ENCODE results near the gene INTS7.

Gene INTS7, protein sequence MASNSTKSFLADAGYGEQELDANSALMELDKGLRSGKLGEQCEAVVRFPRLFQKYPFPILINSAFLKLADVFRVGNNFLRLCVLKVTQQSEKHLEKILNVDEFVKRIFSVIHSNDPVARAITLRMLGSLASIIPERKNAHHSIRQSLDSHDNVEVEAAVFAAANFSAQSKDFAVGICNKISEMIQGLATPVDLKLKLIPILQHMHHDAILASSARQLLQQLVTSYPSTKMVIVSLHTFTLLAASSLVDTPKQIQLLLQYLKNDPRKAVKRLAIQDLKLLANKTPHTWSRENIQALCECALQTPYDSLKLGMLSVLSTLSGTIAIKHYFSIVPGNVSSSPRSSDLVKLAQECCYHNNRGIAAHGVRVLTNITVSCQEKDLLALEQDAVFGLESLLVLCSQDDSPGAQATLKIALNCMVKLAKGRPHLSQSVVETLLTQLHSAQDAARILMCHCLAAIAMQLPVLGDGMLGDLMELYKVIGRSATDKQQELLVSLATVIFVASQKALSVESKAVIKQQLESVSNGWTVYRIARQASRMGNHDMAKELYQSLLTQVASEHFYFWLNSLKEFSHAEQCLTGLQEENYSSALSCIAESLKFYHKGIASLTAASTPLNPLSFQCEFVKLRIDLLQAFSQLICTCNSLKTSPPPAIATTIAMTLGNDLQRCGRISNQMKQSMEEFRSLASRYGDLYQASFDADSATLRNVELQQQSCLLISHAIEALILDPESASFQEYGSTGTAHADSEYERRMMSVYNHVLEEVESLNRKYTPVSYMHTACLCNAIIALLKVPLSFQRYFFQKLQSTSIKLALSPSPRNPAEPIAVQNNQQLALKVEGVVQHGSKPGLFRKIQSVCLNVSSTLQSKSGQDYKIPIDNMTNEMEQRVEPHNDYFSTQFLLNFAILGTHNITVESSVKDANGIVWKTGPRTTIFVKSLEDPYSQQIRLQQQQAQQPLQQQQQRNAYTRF

DNA sequence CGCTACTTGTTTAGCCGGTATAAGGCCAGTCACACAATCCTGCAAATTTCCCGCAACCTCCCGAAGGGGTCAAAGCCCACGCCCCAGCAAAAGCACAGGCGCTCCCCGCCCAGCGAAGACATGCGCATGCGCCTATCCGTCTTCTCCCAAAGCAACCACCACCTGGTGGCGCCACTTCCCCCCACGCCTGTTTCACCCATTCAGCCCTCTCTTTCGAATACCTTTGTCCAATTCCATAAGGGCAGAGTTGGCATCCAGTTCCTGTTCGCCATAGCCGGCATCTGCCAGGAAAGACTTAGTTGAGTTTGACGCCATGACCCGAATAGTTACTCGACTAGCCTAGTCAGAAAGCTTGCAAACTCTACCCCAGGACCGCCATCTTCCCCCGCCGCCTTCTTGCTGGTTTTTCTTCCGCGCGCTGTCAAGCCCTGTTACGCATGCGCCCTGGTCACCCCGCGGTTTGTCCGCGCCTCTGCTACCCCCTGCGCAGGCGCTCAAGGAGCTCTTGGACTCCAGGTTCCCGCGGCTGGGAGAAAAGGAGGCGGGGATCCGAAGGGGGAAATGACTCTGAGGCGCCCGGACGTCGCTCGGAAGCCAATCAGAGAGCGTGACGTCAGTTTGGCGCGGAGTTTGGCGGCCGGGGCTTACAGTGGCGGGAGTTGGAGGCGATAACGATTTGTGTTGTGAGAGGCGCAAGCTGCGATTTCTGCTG lies at the start of gene INTS7, which contains the start of gene DTL:
INTS7 (minus strand) TSS at position 435 of the 712 bp plus-strand sequence; CDS start at position 315, 120 bp downstream.
DTL (plus strand) TSS at position 626 of the 712 bp plus-strand sequence. CDS start 143 bp downstream, outside the sequence.
- Histone ChIP-seq H3K9me3 (ENCODE audit: insufficient read depth, low read depth, low read length) (no peaks in the 10 kb centered on the region), H3K4me3 (ENCODE audit: low read length) (peak within 1 kb of the TSS; percentile 99), H3K27me3 (ENCODE audit: insufficient read depth, low read length) (no peaks in the 10 kb centered on the region), H3K9ac (ENCODE audit: low read depth, low read length) (peak within 1 kb of the TSS; percentile 97), H3K36me3 (ENCODE audit: insufficient read depth, low read depth, low read length) (peaks cover 30% of the 10 kb centered on the region), H3K27ac (ENCODE audit: low read length) (peak within 1 kb of the TSS; percentile 99), H3K4me1 (ENCODE audit: insufficient read depth, low read length) (peaks cover 10% of the 10 kb centered on the region)

DNA sequence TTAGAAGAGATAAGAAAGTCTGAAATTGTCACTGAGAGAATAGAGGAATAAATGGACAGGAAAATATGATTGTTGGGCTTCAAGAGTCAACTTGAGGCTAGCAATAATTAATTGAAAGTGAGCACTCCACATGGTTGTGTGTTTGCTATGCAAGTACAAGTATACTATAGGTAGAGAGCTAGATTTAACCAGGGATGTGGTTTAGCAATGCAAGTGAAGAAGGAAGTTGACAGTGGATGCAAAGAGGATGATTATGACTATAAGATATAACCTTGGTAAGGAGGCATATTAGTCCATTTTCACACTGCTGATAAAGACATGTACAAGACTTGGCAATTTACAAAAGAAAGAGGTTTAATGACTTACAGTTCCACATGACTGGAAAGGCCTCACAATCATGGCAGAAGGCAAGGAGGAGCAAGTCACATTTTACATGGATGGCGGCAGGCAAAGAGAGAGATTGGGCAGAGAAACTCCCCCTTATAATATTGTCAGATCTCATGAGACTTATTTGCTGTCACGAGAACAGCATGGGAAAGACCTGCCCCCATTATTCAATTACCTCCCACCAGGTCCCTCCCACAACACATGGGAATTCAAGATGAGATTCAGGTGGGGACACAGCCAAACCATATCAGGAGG lies 47.5 kb upstream of the INTS7 start:
- no peak overlapping the region for H3K9ac ChIP-seq (ENCODE audit: low read depth, low read length)
- no peak overlapping the region for H3K4me3 ChIP-seq (ENCODE audit: low read length)
- H3K27ac ChIP-seq (ENCODE audit: low read length): no peak overlapping the region
- no peaks in the 10 kb centered on the region for H3K9me3 ChIP-seq (ENCODE audit: insufficient read depth, low read depth, low read length)
- H3K36me3 ChIP-seq (ENCODE audit: insufficient read depth, low read depth, low read length): peaks cover 96% of the 10 kb centered on the region
- H3K27me3 ChIP-seq (ENCODE audit: insufficient read depth, low read length): no peaks in the 10 kb centered on the region
- no peaks in the 10 kb centered on the region for H3K4me1 ChIP-seq (ENCODE audit: insufficient read depth, low read length)

DNA sequence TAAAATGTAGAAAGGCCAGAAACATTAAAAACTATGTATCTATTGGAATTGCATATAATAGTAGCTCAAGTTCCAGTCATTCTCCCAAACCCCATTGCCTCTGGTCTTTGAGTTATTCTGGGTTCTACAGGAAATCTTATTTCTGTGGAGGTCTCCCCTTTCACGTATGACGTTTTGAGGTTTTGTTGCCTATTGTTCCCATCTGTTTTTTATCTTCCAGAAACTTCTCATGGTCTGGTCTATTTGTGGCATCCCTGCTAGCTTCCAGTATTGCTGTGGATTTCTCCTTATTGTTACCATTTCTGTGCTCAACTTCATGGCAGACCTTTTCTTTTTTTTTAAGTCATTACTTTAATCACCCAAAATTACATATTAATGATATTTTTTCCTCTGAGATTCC lies 43.5 kb upstream of the INTS7 start:
- no peak overlapping the region for H3K9ac ChIP-seq (ENCODE audit: low read depth, low read length)
- H3K4me1 ChIP-seq (ENCODE audit: insufficient read depth, low read length): no peaks in the 10 kb centered on the region
- H3K4me3 ChIP-seq (ENCODE audit: low read length): no peak overlapping the region
- H3K36me3 ChIP-seq (ENCODE audit: insufficient read depth, low read depth, low read length): peaks cover 99% of the 10 kb centered on the region
- no peaks in the 10 kb centered on the region for H3K27me3 ChIP-seq (ENCODE audit: insufficient read depth, low read length)
- H3K27ac ChIP-seq (ENCODE audit: low read length): no peak overlapping the region
- H3K9me3 ChIP-seq (ENCODE audit: insufficient read depth, low read depth, low read length): no peaks in the 10 kb centered on the region

DNA sequence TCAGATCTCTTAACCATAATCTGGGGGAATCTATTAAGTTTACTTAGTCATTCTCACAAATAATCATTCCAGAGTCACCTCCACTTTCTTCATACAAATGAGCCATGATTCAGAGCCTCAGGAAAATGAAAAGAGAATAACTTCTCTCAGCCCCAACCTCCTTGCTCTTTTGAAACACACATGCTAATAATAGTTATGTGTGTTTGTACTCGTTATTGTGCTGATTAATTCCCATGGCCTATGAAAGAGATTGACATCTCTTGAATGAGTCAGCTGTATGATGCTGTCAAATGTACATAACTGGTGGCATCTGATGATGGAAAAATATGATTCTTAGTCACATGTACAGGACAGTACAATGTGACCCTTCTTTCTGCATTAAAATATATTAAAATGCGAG lies 41.7 kb upstream of the INTS7 start:
- Histone ChIP-seq H3K27ac (ENCODE audit: low read length) (no peak overlapping the region), H3K4me3 (ENCODE audit: low read length) (no peak overlapping the region), H3K36me3 (ENCODE audit: insufficient read depth, low read depth, low read length) (peaks cover 96% of the 10 kb centered on the region), H3K4me1 (ENCODE audit: insufficient read depth, low read length) (no peaks in the 10 kb centered on the region), H3K9me3 (ENCODE audit: insufficient read depth, low read depth, low read length) (no peaks in the 10 kb centered on the region), H3K9ac (ENCODE audit: low read depth, low read length) (no peak overlapping the region), H3K27me3 (ENCODE audit: insufficient read depth, low read length) (no peaks in the 10 kb centered on the region)

DNA sequence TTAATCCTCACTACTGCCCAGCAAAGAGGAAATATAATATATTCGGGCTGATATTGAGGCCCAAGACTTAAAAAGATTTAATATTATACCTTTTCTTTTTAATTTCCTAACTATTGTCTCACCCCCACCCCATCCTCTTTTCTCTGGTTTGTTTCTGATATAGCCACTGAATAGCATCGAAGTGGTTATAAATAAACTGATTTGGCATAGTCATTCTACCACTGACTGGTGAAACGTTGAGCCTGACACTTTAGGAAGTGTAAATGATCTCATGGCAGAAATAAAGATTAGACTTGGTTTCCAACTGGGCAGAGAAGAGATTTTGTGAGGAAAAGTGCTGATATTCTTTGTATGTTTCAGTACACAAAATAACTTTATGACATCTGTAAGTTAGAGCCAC lies 39.5 kb upstream of the INTS7 start:
- Histone ChIP-seq H3K36me3 (ENCODE audit: insufficient read depth, low read depth, low read length) (peaks cover 96% of the 10 kb centered on the region), H3K27ac (ENCODE audit: low read length) (no peak overlapping the region), H3K4me3 (ENCODE audit: low read length) (no peak overlapping the region), H3K4me1 (ENCODE audit: insufficient read depth, low read length) (no peaks in the 10 kb centered on the region), H3K9ac (ENCODE audit: low read depth, low read length) (no peak overlapping the region), H3K27me3 (ENCODE audit: insufficient read depth, low read length) (no peaks in the 10 kb centered on the region), H3K9me3 (ENCODE audit: insufficient read depth, low read depth, low read length) (no peaks in the 10 kb centered on the region)

GRCh38 chr1:212074313-212074712 lies 39.0 kb upstream of the INTS7 start:
- Histone ChIP-seq H3K27me3 (ENCODE audit: insufficient read depth, low read length) (no peaks in the 10 kb centered on the region), H3K9ac (ENCODE audit: low read depth, low read length) (no peak overlapping the region), H3K27ac (ENCODE audit: low read length) (no peak overlapping the region), H3K9me3 (ENCODE audit: insufficient read depth, low read depth, low read length) (no peaks in the 10 kb centered on the region), H3K4me1 (ENCODE audit: insufficient read depth, low read length) (no peaks in the 10 kb centered on the region), H3K36me3 (ENCODE audit: insufficient read depth, low read depth, low read length) (peaks cover 94% of the 10 kb centered on the region), H3K4me3 (ENCODE audit: low read length) (no peak overlapping the region)

DNA sequence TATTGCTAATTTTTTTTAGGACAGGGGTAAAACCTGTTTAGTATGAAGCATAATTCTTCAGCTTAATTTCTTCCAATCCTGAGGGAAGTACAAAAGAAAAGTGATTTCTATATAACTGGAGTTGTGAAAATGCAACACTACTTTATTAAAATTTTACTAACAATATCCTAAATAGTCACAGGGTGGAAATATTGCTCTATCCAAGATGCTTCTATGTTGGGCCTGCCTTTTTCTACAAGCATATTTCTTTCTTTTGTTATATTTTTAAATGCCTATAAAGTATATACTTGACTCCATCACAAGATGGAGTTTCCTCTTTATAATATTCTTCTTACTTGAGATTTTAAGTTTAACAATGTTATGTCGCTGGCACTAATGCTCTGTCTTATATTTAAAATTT lies 38.1 kb upstream of the INTS7 start:
- Histone ChIP-seq H3K4me1 (ENCODE audit: insufficient read depth, low read length) (no peaks in the 10 kb centered on the region), H3K27ac (ENCODE audit: low read length) (no peak overlapping the region), H3K9me3 (ENCODE audit: insufficient read depth, low read depth, low read length) (no peaks in the 10 kb centered on the region), H3K27me3 (ENCODE audit: insufficient read depth, low read length) (no peaks in the 10 kb centered on the region), H3K36me3 (ENCODE audit: insufficient read depth, low read depth, low read length) (peaks cover 94% of the 10 kb centered on the region), H3K9ac (ENCODE audit: low read depth, low read length) (no peak overlapping the region), H3K4me3 (ENCODE audit: low read length) (no peak overlapping the region)

GRCh38 chr1:212072047-212072446 lies 36.7 kb upstream of the INTS7 start:
- H3K4me1 ChIP-seq (ENCODE audit: insufficient read depth, low read length): no peaks in the 10 kb centered on the region
- peaks cover 94% of the 10 kb centered on the region for H3K36me3 ChIP-seq (ENCODE audit: insufficient read depth, low read depth, low read length)
- H3K4me3 ChIP-seq (ENCODE audit: low read length): no peak overlapping the region
- H3K9ac ChIP-seq (ENCODE audit: low read depth, low read length): no peak overlapping the region
- H3K9me3 ChIP-seq (ENCODE audit: insufficient read depth, low read depth, low read length): no peaks in the 10 kb centered on the region
- no peaks in the 10 kb centered on the region for H3K27me3 ChIP-seq (ENCODE audit: insufficient read depth, low read length)
- H3K27ac ChIP-seq (ENCODE audit: low read length): no peak overlapping the region

DNA sequence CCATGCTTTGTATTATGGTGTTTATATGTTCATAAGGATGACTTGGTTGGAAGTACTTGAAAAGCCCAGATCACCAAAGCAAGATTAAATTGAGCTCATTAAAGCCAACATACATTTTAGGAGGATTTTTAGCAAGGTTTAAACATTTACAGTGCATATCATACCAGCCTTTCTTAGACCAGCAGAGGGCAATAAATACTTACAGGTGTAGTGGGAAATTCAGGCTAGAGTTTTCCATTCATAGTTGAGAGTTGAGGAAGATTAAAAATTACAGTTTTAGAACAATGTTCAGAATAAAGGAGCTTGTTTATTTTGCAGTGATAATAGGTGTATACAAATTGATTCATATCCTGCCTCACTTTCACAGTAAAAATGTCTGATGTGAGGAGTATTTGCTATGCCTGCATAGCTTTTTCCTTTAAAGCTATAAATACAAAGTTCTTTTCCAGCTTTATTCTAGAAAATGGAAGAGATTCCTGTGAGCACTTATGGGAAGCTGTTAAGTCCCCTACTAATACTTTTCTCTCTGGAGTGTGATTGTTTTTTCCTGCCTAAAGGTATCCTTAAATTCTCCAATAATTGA lies 35.5 kb upstream of the INTS7 start:
- no peak overlapping the region for H3K9ac ChIP-seq (ENCODE audit: low read depth, low read length)
- H3K4me3 ChIP-seq (ENCODE audit: low read length): no peak overlapping the region
- no peaks in the 10 kb centered on the region for H3K9me3 ChIP-seq (ENCODE audit: insufficient read depth, low read depth, low read length)
- no peak overlapping the region for H3K27ac ChIP-seq (ENCODE audit: low read length)
- peaks cover 94% of the 10 kb centered on the region for H3K36me3 ChIP-seq (ENCODE audit: insufficient read depth, low read depth, low read length)
- no peaks in the 10 kb centered on the region for H3K27me3 ChIP-seq (ENCODE audit: insufficient read depth, low read length)
- no peaks in the 10 kb centered on the region for H3K4me1 ChIP-seq (ENCODE audit: insufficient read depth, low read length)

DNA sequence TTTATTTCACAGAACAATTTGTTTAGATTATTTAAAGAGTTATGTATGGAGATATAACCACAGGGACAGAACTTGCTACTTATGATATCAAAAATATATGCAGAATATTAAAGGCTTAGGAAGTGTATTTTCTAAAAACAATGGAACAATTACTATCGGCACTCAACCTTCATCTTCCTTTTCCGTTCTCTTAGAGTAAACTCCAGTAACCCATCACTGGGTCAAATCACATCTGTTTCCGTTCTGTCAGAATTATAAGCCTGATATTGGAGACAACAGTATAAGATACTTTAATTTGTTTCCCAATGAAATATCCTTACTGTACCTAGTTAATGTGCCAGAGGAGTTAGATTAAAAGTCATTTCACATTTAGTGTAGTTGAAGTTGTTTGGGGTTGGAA lies 32.4 kb upstream of the INTS7 start:
- no peaks in the 10 kb centered on the region for H3K4me1 ChIP-seq (ENCODE audit: insufficient read depth, low read length)
- H3K27me3 ChIP-seq (ENCODE audit: insufficient read depth, low read length): no peaks in the 10 kb centered on the region
- H3K9ac ChIP-seq (ENCODE audit: low read depth, low read length): no peak overlapping the region
- H3K27ac ChIP-seq (ENCODE audit: low read length): no peak overlapping the region
- H3K4me3 ChIP-seq (ENCODE audit: low read length): no peak overlapping the region
- H3K36me3 ChIP-seq (ENCODE audit: insufficient read depth, low read depth, low read length): peaks cover 92% of the 10 kb centered on the region
- no peaks in the 10 kb centered on the region for H3K9me3 ChIP-seq (ENCODE audit: insufficient read depth, low read depth, low read length)

Data from iPS-20b (cell line).